Stimulated activated CD4-positive, alpha-beta T cell treated with anti-CD3 and anti-CD28 coated beads, Interleukin-2, amount 100 ng/mL, for 4 hours (primary cell): ENCODE data around the gene FBH1.
"Not testable (repeated sequence)": the region's sequence is repeated elsewhere in the genome, so short reads cannot be mapped to it uniquely, and the experiment has no call there.

Experiments
- DNase-seq: peaks from one replicate; pipeline ENCODE4 v3.0.0-alpha.2; 2020; ENCODE audit warnings: low read depth

The FBH1 gene

DNA sequence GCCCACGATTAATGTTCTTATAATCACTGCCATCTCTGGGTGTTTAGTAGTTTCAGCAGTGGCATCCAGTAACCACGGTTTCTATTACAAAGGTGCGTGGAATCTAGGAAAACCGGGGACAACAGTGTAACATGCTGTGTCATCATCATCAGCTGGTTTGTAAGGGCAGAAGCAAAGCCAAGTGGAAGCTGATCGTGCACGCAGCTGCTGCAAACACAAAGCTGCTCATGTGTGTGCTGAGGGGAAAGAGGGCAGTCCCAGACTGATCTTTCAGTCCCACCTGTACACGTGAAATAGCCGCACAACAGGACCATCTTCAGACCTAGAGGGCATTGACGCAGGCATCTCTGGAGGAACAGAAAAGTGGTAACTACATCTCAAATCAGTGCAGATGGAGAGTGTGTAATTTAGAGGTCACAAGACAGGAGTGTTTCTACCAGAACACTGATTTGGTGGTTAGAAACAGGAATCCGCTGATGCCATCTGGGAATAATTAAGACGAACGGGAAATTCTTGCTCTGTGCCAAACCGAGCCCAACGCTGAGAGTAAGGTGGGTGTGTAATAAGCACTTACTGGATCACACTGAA, 13.8 kb upstream of the FBH1 start:
- no peak for DNase-seq

GRCh38 chr10:5877041-5877440, 13.0 kb upstream of the FBH1 start:
- not testable (repeated sequence) for DNase-seq

DNA sequence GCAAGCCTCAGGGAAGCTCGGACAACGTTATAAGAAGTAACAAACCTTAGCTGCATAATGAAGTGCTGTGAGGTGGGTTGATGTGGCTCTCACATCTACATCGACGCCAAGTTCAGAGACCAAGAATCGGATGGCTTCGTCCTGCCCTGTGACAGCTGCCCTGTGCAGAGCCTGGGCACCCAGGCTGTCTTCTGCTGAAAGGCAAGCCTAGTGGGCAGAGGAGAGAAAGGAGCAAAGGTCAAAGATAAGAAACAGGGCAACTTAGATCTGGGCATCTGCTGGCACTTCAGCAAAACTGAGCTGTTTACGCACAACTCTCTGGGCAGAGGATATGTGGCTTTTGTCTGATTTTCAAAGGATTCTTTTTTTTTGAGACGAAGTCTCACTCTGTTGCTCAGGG, 7.1 kb upstream of the FBH1 start:
- no peak for DNase-seq

DNA sequence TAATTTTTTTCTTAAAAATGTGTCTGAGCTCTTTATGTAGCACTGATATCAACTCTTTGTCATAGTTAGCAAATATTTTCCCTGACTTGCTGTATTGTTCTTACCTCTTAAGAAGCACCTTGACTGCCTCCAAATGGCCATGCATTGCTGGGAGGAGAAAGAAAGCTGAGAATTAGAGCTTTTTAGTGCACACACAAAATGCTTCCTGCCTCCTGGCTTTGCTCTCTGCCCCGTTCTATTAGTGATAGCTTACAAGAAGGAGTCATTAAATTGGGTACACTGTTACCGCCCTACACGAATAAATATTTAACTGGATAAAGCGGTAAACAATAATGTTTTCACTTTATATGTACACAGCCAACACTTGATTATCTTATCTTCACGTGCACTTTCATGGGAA, 4.4 kb upstream of the FBH1 start:
- DNase-seq, result no peak

DNA sequence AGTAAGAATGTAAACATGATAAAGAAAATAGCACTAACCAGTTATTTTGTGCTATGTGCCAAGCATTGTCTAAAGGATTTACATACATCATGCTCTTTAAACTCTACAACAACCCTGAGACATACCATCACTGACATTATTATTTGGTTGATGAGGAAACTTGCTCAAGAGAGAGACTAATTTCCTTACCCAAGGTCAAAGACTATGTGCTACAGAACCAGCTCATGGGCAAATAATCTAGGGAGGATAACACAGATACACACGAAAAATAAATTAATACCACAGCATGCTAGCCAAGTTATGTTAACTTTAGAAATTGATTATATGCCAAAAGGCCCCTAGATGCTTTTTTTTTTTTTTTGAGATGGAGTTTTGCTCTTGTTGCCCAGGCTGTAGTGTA, 3.0 kb upstream of the FBH1 start:
- DNase-seq, result no peak

- DNase-seq, result no peak
Measured at GRCh38 chr10:5887641-5888040, 2.4 kb upstream of the FBH1 start.

GRCh38 chr10:5888351-5888750, 1.7 kb upstream of the FBH1 start:
- DNase-seq, result no peak

- no peak for DNase-seq
Measured at GRCh38 chr10:5888843-5889623, 1.0 kb upstream of the FBH1 start.

DNA sequence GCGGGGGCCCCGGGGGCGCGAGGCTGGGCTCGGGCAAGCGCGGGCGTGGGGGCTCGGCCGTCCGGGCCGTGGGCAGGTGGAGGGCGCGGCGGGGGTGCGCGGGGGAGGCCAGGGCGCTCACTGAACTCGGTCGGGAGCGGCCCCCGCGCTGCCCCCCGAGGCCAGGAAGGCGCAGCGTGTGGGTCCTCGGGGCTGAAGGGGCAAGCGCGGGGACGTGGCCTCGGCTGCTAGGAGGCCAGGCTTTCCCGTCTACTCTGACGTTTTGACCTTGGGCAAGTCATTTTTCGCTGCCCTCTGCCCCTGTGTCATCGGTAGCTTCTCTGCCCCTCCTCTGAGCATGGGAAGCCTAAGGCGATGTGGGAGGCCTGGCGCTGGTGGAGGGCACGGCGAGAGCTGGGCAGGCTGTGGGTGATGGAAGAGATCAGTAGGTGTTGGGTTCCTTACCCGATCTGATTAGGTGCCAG, 441 bp downstream of the FBH1 start:
- no peak for DNase-seq

DNA sequence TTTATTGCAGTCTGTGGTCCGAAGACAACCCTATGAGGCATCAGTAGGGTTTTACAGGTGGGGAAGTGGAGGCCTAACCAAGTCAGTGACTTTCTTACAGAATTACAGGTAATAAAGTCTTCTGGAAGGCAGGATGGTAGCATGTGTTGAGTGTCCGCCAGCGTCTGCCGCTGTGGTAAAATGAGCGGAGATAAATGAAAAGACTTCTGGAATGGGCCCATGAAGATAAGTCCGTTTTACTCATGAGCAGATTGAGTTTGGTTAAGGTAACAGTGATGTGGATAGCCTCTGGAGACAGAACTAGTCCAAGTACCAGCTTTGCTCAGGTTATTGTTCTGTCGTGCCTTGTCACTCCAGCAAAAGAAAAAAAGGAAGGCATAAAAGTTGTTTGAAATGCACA, 966 bp downstream of the FBH1 start:
- DNase-seq, result no peak

GRCh38 chr10:5892007-5892406, 2.0 kb downstream of the FBH1 start:
- DNase-seq, result no peak

GRCh38 chr10:5893321-5893720, 3.3 kb downstream of the FBH1 start:
- DNase-seq, result no peak

DNA sequence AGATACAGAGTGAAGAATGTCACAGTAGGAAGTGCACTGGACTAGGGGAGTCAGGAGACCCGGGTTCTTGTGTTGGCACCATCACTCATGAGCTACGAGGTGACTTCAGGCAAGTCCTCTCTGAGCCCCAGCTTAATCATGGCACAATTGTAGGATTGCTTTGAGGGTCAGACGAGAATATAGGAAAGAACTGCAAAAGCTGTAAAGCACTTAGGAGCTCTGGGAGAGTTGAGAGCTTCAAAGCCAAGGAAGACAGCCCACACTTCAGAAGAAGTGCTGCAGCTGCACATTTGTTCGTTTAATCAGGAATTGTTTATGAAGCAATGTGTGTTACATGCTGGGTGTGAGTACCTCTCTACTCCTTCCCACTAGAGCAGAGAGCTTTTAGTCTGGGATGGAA, 4.4 kb downstream of the FBH1 start:
- no peak for DNase-seq

GRCh38 chr10:5894873-5895272, 4.8 kb downstream of the FBH1 start:
- DNase-seq, result no peak

GRCh38 chr10:5895365-5895764, 5.3 kb downstream of the FBH1 start:
- no peak for DNase-seq

DNA sequence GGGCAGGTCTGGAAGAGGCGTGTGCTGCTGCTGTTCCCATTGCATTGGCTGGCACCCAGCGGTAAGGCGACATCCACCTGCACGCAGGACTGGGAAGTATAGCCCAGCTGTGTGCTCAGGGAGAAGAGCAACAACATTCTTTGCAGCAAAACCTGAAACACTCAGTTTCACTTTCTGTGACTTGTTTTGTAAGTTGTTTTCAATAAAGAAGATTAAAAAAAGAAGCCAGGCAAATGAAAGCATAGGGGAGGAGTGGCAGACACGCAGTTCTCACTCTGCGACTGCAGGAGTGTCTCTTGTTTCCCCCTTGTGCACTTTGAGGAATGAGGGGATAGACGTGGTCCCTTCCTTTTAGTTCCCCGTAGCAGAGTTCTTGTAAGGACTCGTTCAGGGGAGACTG, 5.8 kb downstream of the FBH1 start:
- no peak for DNase-seq

DNA sequence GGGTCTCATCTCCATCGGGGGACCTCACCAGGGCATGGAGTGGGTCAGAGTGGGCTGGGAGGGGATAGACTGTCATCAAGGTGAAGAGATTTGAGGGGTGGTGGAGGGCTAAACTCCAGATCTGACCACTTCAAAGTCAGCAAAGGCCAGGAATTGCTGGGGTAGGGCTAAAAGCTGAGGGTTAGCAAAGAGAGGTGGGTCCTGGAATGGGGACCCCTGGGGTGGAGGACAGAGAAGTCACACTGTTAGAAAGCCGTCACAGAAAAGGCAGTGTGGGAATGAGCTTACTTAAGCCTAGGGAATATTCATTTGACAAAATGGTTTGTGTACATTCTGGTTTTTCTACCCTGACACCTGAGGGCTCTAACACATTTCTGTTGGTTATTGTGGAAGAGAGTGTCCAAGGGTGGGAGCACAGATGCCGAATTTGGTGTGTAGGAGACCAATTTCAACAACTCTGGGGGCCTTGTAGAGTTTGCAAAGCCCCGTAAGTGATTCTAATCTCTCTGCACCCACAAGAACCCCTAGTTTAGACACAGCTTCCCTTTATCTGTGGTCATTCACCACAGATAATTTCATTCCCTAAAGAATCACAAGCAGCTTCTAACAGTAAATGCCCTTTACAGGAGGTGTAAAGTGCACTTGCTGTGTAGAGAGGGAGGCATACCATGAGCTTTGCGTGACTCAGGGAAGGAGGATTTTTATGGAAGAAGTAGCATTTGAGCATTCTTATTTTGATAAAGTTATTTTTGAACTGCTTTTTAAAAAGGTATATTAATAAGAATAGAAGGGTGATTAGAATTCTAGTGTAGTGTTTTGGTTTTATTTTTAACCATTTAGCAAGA, 6.4 kb downstream of the FBH1 start:
- DNase-seq, result no peak

- no peak for DNase-seq
Measured at GRCh38 chr10:5897053-5897340, 7.0 kb downstream of the FBH1 start.

- DNase-seq, result no peak
Measured at GRCh38 chr10:5897504-5897903, 7.5 kb downstream of the FBH1 start.

DNA sequence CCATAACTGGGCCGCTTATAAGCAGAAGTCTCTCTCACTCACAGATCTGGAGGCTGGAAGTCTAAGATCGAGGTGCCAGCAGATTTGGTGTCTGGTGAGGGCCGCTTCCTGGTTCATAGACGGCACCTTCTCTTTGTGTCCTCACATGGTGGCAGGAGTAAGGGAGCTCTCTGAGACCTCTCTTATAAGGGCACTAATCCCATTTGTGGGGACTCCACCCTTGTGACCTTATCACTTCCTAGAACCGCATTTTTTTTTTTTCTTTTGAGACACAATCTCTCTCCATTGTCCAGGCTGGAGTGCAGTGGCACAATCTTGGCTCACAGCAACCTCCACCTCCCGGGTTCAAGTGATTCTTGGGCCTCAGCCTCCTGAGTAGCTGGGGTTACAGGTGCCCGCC, 8.1 kb downstream of the FBH1 start:
- no peak for DNase-seq

DNA sequence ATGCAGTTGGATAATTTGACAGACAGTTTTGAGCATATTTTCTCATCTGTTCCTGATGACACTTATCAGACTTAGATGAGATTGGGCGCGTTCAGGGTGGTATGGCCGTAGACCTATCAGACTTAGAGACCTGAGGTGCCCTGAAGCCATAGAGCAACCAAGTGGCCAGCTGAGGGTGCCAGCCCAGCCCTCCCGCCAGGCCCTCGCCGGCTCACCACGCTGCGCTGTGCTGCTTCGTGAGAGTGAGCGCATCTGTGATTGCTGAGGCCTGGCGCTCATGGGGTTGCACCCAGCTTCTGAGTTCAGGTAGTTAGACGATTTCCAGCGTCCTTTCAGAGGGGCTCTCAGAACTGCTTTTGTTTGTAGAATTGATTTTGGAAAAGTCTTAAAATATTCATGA, 10.2 kb downstream of the FBH1 start:
- no peak for DNase-seq

- no peak for DNase-seq
Measured at GRCh38 chr10:5902511-5903274, 12.7 kb downstream of the FBH1 start.

DNA sequence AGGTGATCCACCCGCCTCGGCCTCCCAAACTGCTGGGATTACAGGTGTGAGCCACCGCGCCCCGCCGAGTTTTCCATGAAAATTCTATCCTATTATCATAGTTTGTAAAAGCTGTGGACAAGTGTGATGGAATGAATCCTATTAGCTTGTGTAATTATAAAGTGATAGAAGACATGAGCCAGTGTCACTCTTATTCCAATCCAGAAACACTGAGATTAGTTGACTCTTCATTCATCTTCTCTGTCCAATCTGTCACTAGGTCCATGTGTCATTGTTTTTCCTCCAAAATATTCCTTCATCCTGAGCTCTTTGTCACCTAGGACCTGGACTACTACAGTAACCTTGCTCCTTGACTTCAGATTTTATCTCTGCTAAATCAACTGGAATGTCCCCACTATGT, 13.5 kb downstream of the FBH1 start:
- no peak for DNase-seq
